Sigmoid colon (tissue), 7 donors: Measurements from ENCODE around the gene STK33. TPM values are rescaled to one million over a fixed set of nuclear protein-coding genes. Genes with fewer than 3 reads are reported as not detected.

ENCODE experiments used
- DNase-seq: peaks from one replicate; pipeline ENCODE4 v3.0.0-alpha.2; 2019
- H3K27ac ChIP-seq, 4 donors: fragments of 200-600 bp; sonication (generic); one replicate each; pipeline ENCODE4 v1.5.1; 2016 to 2019; ENCODE audit warnings: mild to moderate bottlenecking in 1 of 4
- H3K27me3 ChIP-seq, 3 donors: fragments of 200-600 bp; sonication (generic); one replicate each; pipeline ENCODE4 v1.5.1; 2019; ENCODE audit warnings: mild to moderate bottlenecking in 1 of 3
- H3K36me3 ChIP-seq, 4 donors: fragments of 200-600 bp; sonication (generic); one replicate each; pipeline ENCODE4 v1.5.1; 2016 to 2019
- H3K4me1 ChIP-seq, 4 donors: fragments of 200-600 bp; sonication (generic); one replicate each; pipeline ENCODE4 v1.5.1; 2017 to 2019
- H3K4me3 ChIP-seq, 4 donors: fragments of 200-600 bp; sonication (generic); one replicate each; pipeline ENCODE4 v1.5.1; 2017 to 2019; ENCODE audit warnings: mild to moderate bottlenecking in 2 of 4, moderate library complexity in 1 of 4
- H3K9me3 ChIP-seq, 4 donors: fragments of 200-600 bp in 3 of 4; sonication (generic) in 3 of 4; one replicate each; pipeline versions ENCODE4 v1.5.1 to v1.6.1; 2013 to 2019
- EP300 ChIP-seq, 4 donors: sonication (generic); formaldehyde crosslinking; IDR thresholded peaks; one replicate each; pipeline ENCODE4 v1.6.1; 2017; ENCODE audit warnings: antibody characterized with exemption in 4 of 4
- POLR2A ChIP-seq, 2 donors: fragments of 450-650 bp; IDR thresholded peaks; one replicate each; pipeline ENCODE4 v1.6.1; 2016; ENCODE audit warnings: antibody characterized with exemption in 2 of 2, mild to moderate bottlenecking in 2 of 2, moderate library complexity in 2 of 2
- POLR2AphosphoS5 ChIP-seq, 4 donors: sonication (generic); formaldehyde crosslinking; IDR thresholded peaks; one replicate each; pipeline ENCODE4 v1.6.1; 2017; ENCODE audit warnings: antibody characterized with exemption in 4 of 4
- WGBS, 2 donors: extraction: QIAGEN DNeasy Blood & Tissue Kit; methylation state at CpG; one replicate each; pipeline ENCODE4 v1.1.7; 2013; 5-methylcytosine and 5-hydroxymethylcytosine counted together
- intact Hi-C: fragments of 100-400 bp; cut with DNase I; formaldehyde crosslinking; loops from one replicate; pipeline ENCODE4 v1.15.1; 2023
- polyA plus RNA-seq, 3 donors: library from polyadenylated mRNA; stranded (reverse); fragments of 200-250 nt; gene quantifications; one replicate each; pipeline ENCODE4 v1.2.3, GENCODE V29; 2013
- total RNA-seq, 4 donors: library from RNA; depleted of rRNA; stranded (reverse); fragments of >200 nt; gene quantifications; one replicate each; pipeline ENCODE4 v1.1.0, GENCODE V29; 2016
- TF ChIP-seq, protein P1 (sequence below), 4 experiments: fragments of 450-650 bp in 3 of 4; fragments of 200-600 bp in 1 of 4; IDR thresholded peaks; one replicate each; pipeline ENCODE4 v1.5.1; 2016 to 2019; ENCODE audit warnings: antibody characterized with exemption in 4 of 4, mild to moderate bottlenecking in 3 of 4, moderate library complexity in 2 of 4
- donor health status: healthy with polysubstance abuse.
- donor health status: Bipolar disorder and iron deficiency.
- donor health status: healthy.

The STK33 gene
- total and polyA plus RNA-seq, 7 donors = 2.0 to 23.8 (median 20.6) TPM; not detected in 2

DNA sequence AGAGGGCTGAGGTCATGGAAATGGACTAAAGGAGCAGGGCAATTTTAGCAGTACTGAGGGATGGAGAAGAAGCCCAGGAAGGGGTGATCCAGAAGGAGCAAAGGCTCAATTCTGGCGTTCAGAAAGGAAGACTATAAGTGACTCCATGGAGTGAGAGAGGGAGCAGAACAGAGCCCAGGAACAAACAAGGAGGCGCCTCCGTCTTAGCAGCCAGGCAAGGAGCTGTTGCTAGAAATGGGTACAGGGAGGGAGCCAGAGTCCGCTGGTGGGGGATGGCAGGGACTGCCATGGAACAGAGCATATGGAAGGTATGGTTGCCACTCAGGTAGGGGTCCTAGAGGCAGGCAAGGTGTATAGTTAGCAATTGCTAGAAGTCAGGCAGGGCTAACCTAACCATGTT lies 20.5 kb upstream of the STK33 start:
- 93 to 95% methylated on average over 4 of the region's 4 CpGs for WGBS, 2 donors
- Histone ChIP-seq H3K36me3 (peaks cover 0 to 35% (median 9%) of the 10 kb centered on the region in 4 donors), H3K4me1 (peaks cover 0 to 15% (median 5%) of the 10 kb centered on the region in 4 donors), H3K27me3 (no peaks in the 10 kb centered on the region), H3K4me3 (no peak overlapping the region), H3K27ac (no peak overlapping the region), H3K9me3 (no peaks in the 10 kb centered on the region)
- intact Hi-C loops = no loop called here
- TF ChIP-seq EP300 (IDR thresholded peaks at IDR 0.05) = no peak
- TF ChIP-seq POLR2A (IDR thresholded peaks at IDR 0.05) = no peak
- no peak for TF ChIP-seq POLR2AphosphoS5 (IDR thresholded peaks at IDR 0.05)
- TF ChIP-seq, protein P1, sequence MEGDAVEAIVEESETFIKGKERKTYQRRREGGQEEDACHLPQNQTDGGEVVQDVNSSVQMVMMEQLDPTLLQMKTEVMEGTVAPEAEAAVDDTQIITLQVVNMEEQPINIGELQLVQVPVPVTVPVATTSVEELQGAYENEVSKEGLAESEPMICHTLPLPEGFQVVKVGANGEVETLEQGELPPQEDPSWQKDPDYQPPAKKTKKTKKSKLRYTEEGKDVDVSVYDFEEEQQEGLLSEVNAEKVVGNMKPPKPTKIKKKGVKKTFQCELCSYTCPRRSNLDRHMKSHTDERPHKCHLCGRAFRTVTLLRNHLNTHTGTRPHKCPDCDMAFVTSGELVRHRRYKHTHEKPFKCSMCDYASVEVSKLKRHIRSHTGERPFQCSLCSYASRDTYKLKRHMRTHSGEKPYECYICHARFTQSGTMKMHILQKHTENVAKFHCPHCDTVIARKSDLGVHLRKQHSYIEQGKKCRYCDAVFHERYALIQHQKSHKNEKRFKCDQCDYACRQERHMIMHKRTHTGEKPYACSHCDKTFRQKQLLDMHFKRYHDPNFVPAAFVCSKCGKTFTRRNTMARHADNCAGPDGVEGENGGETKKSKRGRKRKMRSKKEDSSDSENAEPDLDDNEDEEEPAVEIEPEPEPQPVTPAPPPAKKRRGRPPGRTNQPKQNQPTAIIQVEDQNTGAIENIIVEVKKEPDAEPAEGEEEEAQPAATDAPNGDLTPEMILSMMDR (IDR thresholded peaks at IDR 0.05) = no peak
- DNase-seq = no peak

GRCh38 chr11:8613036-8613435 lies 19.0 kb upstream of the STK33 start:
- H3K36me3 ChIP-seq = peaks cover 0 to 21% (median 3%) of the 10 kb centered on the region in 4 donors
- WGBS, 2 donors = 94% methylated on average over 1 of the region's 1 CpG

DNA sequence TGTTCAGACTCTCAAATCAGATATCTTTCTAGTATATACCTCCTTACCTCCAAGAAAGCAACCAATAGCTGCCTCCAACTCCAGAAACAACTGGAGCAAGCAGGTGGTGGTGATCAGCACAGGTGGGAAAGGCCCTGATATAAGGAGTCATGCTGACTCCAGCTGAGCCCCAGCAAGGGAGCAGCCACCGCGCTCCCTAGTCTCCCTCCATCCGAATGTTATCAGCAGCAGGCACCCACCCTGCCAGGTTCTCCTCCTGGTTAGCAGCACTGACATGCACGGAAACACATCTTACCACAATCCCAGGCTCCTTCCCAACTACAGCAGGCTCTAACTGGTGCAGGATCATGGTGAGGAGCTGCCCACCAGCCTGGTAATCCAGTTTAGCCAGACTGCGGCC lies 18.5 kb upstream of the STK33 start:
- intact Hi-C loops = no loop called here
- Histone ChIP-seq H3K4me1 (peaks cover 0 to 19% (median 5%) of the 10 kb centered on the region in 4 donors), H3K4me3 (no peak overlapping the region), H3K27me3 (no peaks in the 10 kb centered on the region), H3K27ac (no peak overlapping the region), H3K9me3 (no peaks in the 10 kb centered on the region), H3K36me3 (peaks cover 0 to 17% (median 1%) of the 10 kb centered on the region in 4 donors)
- 91 to 94% methylated on average over 5 of the region's 5 CpGs for WGBS, 2 donors
- no peak for DNase-seq
- TF ChIP-seq POLR2A (IDR thresholded peaks at IDR 0.05) (no peak), EP300 (IDR thresholded peaks at IDR 0.05) (no peak), POLR2AphosphoS5 (IDR thresholded peaks at IDR 0.05) (no peak)
- TF ChIP-seq, protein P1 (IDR thresholded peaks at IDR 0.05) = no peak

More at GRCh38 chr11:8613036-8613435, 19.0 kb upstream of the STK33 start:
- TF ChIP-seq POLR2AphosphoS5 (IDR thresholded peaks at IDR 0.05) (no peak), POLR2A (IDR thresholded peaks at IDR 0.05) (no peak), EP300 (IDR thresholded peaks at IDR 0.05) (no peak)
- TF ChIP-seq, protein P1 (IDR thresholded peaks at IDR 0.05) = no peak
- intact Hi-C loops = no loop called here
- Histone ChIP-seq H3K27me3 (no peaks in the 10 kb centered on the region), H3K27ac (no peak overlapping the region), H3K4me3 (no peak overlapping the region), H3K9me3 (no peaks in the 10 kb centered on the region), H3K4me1 (peaks cover 0 to 19% (median 5%) of the 10 kb centered on the region in 4 donors)
- DNase-seq = no peak

DNA sequence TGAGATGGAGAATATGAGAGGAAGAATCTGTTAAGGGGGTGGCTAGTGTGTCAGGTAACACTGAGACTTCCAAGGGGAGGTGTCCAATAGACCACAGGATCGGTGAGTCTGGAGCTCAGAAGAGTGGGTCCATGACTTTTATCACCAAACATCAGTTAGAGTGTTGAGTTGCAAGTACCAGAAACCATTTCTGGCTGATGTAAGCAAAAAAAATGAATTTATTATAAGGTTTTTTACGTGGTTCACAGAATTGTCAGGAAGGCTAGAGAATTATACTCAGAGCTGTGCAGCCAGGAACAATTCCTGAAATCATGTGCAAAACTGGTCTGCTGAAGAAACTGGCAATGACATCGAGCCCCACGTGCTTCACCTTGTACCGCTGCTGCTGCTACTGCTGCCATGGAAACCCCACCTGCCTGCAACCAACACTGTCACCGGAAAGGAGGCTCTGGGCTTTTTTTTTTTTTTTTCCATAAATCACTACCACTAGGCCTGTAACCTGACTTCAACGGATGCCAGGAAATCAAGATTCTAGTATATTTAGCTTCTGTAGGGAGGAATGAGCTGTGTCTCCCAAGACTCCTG lies 16.6 kb upstream of the STK33 start:
- H3K4me1 ChIP-seq = peaks cover 0 to 19% (median 5%) of the 10 kb centered on the region in 4 donors
- H3K36me3 ChIP-seq = no peaks in the 10 kb centered on the region
- no peak for DNase-seq
- TF ChIP-seq POLR2AphosphoS5 (IDR thresholded peaks at IDR 0.05) = peak in 2 of 4 donors; percentile 24 to 86
- TF ChIP-seq, protein P1 (IDR thresholded peaks at IDR 0.05) = no peak
- TF ChIP-seq POLR2A (IDR thresholded peaks at IDR 0.05) = no peak
- TF ChIP-seq EP300 (IDR thresholded peaks at IDR 0.05) = peak in 1 of 4 donors; percentile 97
- no peak overlapping the region for H3K4me3 ChIP-seq
- H3K27ac ChIP-seq = peak overlapping the region in 2 of 4 donors; percentile 63 to 77
- intact Hi-C loops = no loop called here
- WGBS, 2 donors = 45 to 84% methylated on average over 7 of the region's 7 CpGs
- H3K9me3 ChIP-seq = no peaks in the 10 kb centered on the region
- no peaks in the 10 kb centered on the region for H3K27me3 ChIP-seq
